Endothelial cell of hepatic sinusoid (primary cell): ENCODE measurements around the gene VWA3B.
"Not testable (repeated sequence)": the region's sequence is repeated elsewhere in the genome, so short reads cannot be mapped to it uniquely, and the experiment has no call there.

Experiments used
- in situ Hi-C: cut with HindIII; loops from 2 replicates; pipeline ENCODE4 v1.10.0; 2017; ENCODE audit warnings: low sequenced_read_pairs

The VWA3B gene

GRCh38 chr2:98087447-98088020 lies 567 bp downstream of the VWA3B start:
- in situ Hi-C loops, result loop anchor here (5.0 kb wide), 1 partner anchor 75 kb away; no protein-coding TSS in a partner anchor

- in situ Hi-C loops, result loop anchor here (5.0 kb wide), 1 partner anchor 76 kb away; no protein-coding TSS in a partner anchor
Observed at GRCh38 chr2:98088261-98088660, 1.3 kb downstream of the VWA3B start.

GRCh38 chr2:98089941-98090340 lies 3.0 kb downstream of the VWA3B start:
- in situ Hi-C loops, result loop anchor here (5.0 kb wide), 1 partner anchor 78 kb away; no protein-coding TSS in a partner anchor

GRCh38 chr2:98090951-98091350 lies 4.0 kb downstream of the VWA3B start:
- in situ Hi-C loops, result no loop called here

- in situ Hi-C loops, result no loop called here
Observed at GRCh38 chr2:98091738-98092137, 4.8 kb downstream of the VWA3B start.

GRCh38 chr2:98093146-98093545 lies 6.2 kb downstream of the VWA3B start:
- in situ Hi-C loops, result no loop called here

- in situ Hi-C loops, result no loop called here
Observed at GRCh38 chr2:98093611-98094010, 6.6 kb downstream of the VWA3B start.

GRCh38 chr2:98099939-98100743 lies 13.2 kb downstream of the VWA3B start:
- in situ Hi-C loops, result no loop called here

GRCh38 chr2:98102315-98102714 lies 15.3 kb downstream of the VWA3B start:
- in situ Hi-C loops, result not testable (repeated sequence)

- in situ Hi-C loops, result no loop called here
Observed at GRCh38 chr2:98102878-98103277, 15.9 kb downstream of the VWA3B start.

GRCh38 chr2:98108110-98108509 lies 21.1 kb downstream of the VWA3B start:
- in situ Hi-C loops, result no loop called here

- in situ Hi-C loops, result no loop called here
Observed at GRCh38 chr2:98110741-98111140, 23.8 kb downstream of the VWA3B start.

GRCh38 chr2:98114643-98115330 lies 27.8 kb downstream of the VWA3B start:
- in situ Hi-C loops, result no loop called here

GRCh38 chr2:98118161-98118560 lies 31.2 kb downstream of the VWA3B start:
- in situ Hi-C loops, result no loop called here

- in situ Hi-C loops, result no loop called here
Observed at GRCh38 chr2:98118852-98119251, 31.9 kb downstream of the VWA3B start.

- in situ Hi-C loops, result loop anchor here (5.0 kb wide), 1 partner anchor 56 kb away; no protein-coding TSS in a partner anchor
Observed at GRCh38 chr2:98121149-98121548, 34.2 kb downstream of the VWA3B start.

GRCh38 chr2:98122524-98122923 lies 35.6 kb downstream of the VWA3B start:
- in situ Hi-C loops, result loop anchor here (5.0 kb wide), 1 partner anchor 55 kb away; no protein-coding TSS in a partner anchor

- in situ Hi-C loops, result loop anchor here (5.0 kb wide), 1 partner anchor 54 kb away; no protein-coding TSS in a partner anchor
Observed at GRCh38 chr2:98123286-98123685, 36.3 kb downstream of the VWA3B start.

GRCh38 chr2:98126061-98126460 lies 39.1 kb downstream of the VWA3B start:
- in situ Hi-C loops, result no loop called here

GRCh38 chr2:98127229-98127989 lies 40.4 kb downstream of the VWA3B start:
- in situ Hi-C loops, result no loop called here
